ENCODE data around the gene FBXO38.

The FBXO38 gene

DNA sequence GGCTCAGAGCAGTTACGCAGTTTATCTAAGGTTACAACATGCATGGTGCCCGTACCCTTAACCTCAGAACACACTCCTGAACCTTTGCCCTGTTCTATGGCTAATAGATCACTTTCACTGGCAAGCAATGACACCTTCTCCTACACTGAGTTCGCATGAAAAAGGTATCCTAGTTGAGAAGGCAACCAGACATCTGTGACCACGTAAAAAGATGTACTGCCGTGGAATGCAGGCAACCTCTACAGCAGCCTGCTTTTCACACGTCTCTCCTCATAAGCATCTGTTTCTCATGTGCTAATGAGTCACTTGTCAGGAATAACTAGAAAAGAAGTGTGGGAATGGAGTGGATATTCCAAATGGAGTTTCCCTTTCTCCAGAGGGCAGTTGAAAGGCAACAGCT is 71.4 kb downstream of the FBXO38 start:
- H3K27ac ChIP-seq, result no peak overlapping the region
- TF ChIP-seq, protein P1, sequence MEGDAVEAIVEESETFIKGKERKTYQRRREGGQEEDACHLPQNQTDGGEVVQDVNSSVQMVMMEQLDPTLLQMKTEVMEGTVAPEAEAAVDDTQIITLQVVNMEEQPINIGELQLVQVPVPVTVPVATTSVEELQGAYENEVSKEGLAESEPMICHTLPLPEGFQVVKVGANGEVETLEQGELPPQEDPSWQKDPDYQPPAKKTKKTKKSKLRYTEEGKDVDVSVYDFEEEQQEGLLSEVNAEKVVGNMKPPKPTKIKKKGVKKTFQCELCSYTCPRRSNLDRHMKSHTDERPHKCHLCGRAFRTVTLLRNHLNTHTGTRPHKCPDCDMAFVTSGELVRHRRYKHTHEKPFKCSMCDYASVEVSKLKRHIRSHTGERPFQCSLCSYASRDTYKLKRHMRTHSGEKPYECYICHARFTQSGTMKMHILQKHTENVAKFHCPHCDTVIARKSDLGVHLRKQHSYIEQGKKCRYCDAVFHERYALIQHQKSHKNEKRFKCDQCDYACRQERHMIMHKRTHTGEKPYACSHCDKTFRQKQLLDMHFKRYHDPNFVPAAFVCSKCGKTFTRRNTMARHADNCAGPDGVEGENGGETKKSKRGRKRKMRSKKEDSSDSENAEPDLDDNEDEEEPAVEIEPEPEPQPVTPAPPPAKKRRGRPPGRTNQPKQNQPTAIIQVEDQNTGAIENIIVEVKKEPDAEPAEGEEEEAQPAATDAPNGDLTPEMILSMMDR (IDR thresholded peaks at IDR 0.05), result no peak
- no peak for TF ChIP-seq ZFX (IDR thresholded peaks at IDR 0.05; ENCODE audit: borderline replicate concordance)

DNA sequence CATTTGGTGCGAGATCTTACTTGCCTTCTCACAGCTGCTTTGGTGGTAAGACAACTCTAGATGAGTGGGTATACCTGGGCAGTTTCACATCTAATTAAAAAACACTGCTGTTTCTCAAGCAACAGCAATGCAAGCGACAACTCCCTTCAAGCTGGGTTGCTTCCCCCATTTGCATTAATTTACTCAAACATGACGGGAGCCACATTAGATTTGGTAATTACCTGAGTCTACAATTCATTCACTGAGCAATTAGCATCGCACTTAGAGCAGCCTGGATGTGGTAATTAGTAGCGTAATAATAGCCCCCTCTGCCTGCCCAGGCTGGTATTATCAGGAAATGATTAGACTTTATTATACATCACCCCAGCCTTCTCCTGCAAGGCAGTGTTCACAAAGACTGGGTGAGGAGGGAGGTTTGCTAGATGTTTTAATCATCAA is 73.4 kb downstream of the FBXO38 start:
- no peak overlapping the region for H3K27ac ChIP-seq
- TF ChIP-seq, protein P1 (IDR thresholded peaks at IDR 0.05), result peak; percentile 31
- no peak for TF ChIP-seq ZFX (IDR thresholded peaks at IDR 0.05; ENCODE audit: borderline replicate concordance)

DNA sequence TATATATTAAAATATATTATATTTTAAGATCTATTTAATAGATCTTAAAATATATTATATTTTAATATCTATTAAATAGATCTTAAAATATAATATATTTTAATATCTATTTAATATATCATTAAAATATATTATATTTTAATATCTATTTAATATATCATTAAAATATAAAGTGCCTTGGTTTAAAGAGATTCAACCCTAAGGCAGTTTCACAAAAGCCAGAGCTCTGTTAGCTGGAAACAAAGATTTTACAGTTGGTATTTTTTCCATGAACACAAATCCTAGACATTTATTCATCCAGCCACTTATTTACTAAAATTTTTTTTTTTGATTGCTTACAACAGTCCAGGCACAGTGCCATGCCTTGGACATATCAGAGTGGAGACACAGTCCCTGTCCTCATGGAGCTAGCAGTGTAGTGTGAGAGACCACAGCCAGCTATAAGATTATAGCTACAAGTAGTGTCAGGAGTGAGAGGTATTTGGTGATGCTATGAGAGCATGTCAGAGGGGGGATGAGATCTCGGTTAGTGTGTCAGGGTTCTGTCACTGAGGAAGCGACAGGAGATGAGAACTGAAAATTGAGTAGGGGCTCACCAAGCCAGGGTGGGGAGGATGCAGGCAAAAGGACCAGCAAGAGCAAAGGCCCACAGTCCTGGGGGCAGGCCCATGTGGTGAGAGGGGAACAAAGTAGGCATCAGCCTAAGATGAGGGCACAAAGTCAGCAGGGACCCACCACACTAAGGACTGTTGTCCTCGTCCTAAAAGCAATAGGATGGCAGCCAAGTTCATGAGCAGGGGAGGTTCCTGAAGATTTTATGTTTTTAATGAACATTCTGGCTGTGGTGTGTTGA is 74.5 kb downstream of the FBXO38 start:
- TF ChIP-seq, protein P1 (IDR thresholded peaks at IDR 0.05), result no peak
- no peak for TF ChIP-seq ZFX (IDR thresholded peaks at IDR 0.05; ENCODE audit: borderline replicate concordance)

DNA sequence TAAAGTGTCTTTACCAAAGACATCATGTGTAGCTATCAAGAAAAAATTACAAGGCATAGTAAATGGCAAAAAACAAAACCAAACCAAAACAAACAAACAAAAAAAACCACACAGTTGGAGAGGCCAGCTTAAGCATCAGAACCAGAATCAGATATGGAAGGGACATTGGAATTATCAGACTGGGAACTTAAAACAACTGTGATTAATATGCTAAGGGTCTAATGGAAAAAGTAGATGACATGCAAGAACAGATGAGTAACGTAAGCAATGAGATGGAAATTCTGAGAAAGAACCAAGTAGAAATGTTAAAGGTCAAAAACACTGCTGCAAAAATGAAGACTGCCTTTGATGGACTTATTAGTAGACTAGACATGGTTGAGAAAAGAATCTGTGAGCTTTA is 75.9 kb downstream of the FBXO38 start:
- no peak overlapping the region for H3K27ac ChIP-seq
- no peak for TF ChIP-seq ZFX (IDR thresholded peaks at IDR 0.05; ENCODE audit: borderline replicate concordance)
- TF ChIP-seq, protein P1 (IDR thresholded peaks at IDR 0.05), result no peak

More for the DNA sequence above, 74.5 kb downstream of the FBXO38 start:
- no peak overlapping the region for H3K27ac ChIP-seq

DNA sequence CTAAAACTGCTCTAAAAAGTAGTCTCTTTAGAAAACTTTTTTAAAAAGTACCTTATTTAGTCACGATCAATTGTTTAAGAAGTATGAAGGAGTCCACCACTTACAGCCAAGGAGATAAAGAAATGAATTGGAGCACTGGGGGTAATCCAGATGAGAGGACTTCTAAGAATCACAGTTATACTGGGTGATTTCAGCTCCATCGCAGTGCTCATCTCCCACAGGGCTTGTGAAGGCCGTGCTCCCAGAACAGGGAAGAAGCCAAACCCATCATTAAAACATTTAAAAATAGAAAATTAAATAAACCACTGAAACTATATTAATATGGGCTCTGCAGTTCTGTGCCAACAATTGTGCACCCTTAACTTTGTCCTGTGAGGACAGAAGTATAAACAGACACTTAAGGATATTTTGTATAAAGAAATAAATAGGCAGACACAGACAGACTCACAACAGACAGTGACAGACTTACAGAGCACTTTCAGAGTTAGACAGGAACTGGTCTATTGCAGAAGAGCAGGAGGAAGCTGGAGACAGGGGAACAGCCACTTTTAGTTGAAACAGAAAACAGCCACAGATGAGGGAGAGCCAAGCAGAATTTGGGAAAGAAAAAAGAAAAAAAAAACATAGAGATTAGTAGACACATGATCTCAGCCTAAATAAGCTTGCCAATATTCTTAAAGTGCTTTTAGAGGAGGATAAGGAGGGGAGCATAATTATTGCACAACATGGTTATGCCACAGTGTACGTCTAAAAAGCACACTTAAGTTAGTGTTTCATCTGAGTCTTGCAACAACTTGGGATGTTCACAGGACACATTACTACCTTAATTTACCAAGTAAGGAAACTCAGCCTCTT is 81.8 kb downstream of the FBXO38 start:
- TF ChIP-seq, protein P1 (IDR thresholded peaks at IDR 0.05), result no peak
- TF ChIP-seq ZFX (IDR thresholded peaks at IDR 0.05; ENCODE audit: borderline replicate concordance), result no peak

DNA sequence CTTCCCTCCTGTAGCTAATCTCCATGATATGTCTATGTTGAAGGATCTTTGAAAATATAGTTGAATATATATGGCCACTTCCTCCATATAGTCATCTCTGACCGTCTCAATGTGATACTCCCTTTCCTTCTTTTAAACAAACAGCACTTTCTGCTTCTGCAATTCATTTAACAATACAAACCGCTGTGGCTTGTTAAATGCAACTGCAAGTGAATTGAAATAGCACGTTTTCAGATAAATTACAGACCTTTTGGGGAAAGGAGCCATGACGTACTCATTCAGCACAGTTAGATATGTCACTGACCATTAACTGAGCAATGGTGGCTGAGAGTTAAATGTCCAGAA is 82.5 kb downstream of the FBXO38 start:
- no peak overlapping the region for H3K27ac ChIP-seq
- TF ChIP-seq, protein P1 (IDR thresholded peaks at IDR 0.05), result no peak
- TF ChIP-seq ZFX (IDR thresholded peaks at IDR 0.05; ENCODE audit: borderline replicate concordance), result no peak

More for the DNA sequence above, 81.8 kb downstream of the FBXO38 start:
- H3K27ac ChIP-seq, result no peak overlapping the region

Data from 22Rv1 (cell line).